Measurements from ENCODE around the gene CEMIP. TPM values are rescaled to one million over a fixed set of nuclear protein-coding genes. Genes with fewer than 3 reads are reported as not detected.

Gene CEMIP
- total and polyA plus RNA-seq, 2 of the 8 experiments (the other 6 are each of a cell fraction or from before 2014, with no cell fraction given): 0.11 to 0.60 TPM

GRCh38 chr15:80920271-80920699 is 141.1 kb downstream of the CEMIP start:
- Histone ChIP-seq H2BK120ac (replicated peaks; ENCODE audit: low read depth, low read length) (no peak overlapping the region), H3K9ac (replicated peaks in 1 of 4; ENCODE audit: extremely low read depth in 1 of 4, low read depth in 3 of 4, low read length in 3 of 4) (no peak overlapping the region), H3K4ac (replicated peaks; ENCODE audit: insufficient read length, low read depth, low read length) (no peak overlapping the region), H4K5ac (ENCODE audit: insufficient read length, low read depth, low read length) (no peak overlapping the region), H2BK12ac (ENCODE audit: low read depth, low read length) (no peak overlapping the region), H2AFZ (ENCODE audit: low read length) (no peak overlapping the region), H3K79me2 (ENCODE audit: control insufficient read depth in 1 of 2, insufficient read depth in 2 of 2, low read length in 2 of 2) (no peaks in the 10 kb centered on the region), H3K18ac (ENCODE audit: extremely low read depth, low read length) (no peak overlapping the region), H4K20me1 (replicated peaks in 1 of 2; ENCODE audit: control insufficient read depth in 1 of 2, insufficient read depth in 2 of 2, low read length in 2 of 2) (no peaks in the 10 kb centered on the region), H4K8ac (ENCODE audit: extremely low read depth, insufficient read depth, low read length) (no peak overlapping the region), H3K23ac (ENCODE audit: insufficient read length) (no peak overlapping the region), H2BK5ac (ENCODE audit: low read depth, low read length) (no peak overlapping the region), H3K4me1 (replicated peaks in 1 of 4; ENCODE audit: control insufficient read depth in 3 of 4, insufficient read depth in 4 of 4, low read length in 3 of 4) (peaks cover 0 to 3% (median 1%) of the 10 kb centered on the region in 4 experiments; a peak in 3 of 7 replicates), H2BK15ac (ENCODE audit: low read length) (no peak overlapping the region), H3K4me2 (ENCODE audit: insufficient read depth in 1 of 2, low read depth in 2 of 2, low read length in 2 of 2) (no peak overlapping the region), H3K9me3 (ENCODE audit: insufficient read depth in 2 of 2, low read depth in 1 of 2, low read length in 1 of 2) (no peaks in the 10 kb centered on the region), H3K14ac (ENCODE audit: insufficient read length) (no peak overlapping the region), H3K36me3 (ENCODE audit: control insufficient read depth in 2 of 4, insufficient read depth in 4 of 4, low read length in 3 of 4) (no peaks in the 10 kb centered on the region), H4K91ac (replicated peaks; ENCODE audit: insufficient read length, low read length) (no peak overlapping the region), H3K56ac (replicated peaks; ENCODE audit: insufficient read length, low read depth, low read length) (no peak overlapping the region), H2AK5ac (ENCODE audit: low read depth, low read length) (no peak overlapping the region), H2BK20ac (ENCODE audit: low read length) (no peak overlapping the region), H3K4me3 (ENCODE audit: extremely low read depth in 1 of 4, insufficient read depth in 2 of 4, low read depth in 3 of 4, low read length in 4 of 4) (no peak overlapping the region), H3K27me3 (replicated peaks in 1 of 4; ENCODE audit: control insufficient read depth in 3 of 4, extremely low read depth in 1 of 4, insufficient read depth in 3 of 4, low read length in 3 of 4) (no peaks in the 10 kb centered on the region; a peak in 1 of 7 replicates), H3K23me2 (ENCODE audit: low read depth, low read length) (no peaks in the 10 kb centered on the region), H3K79me1 (ENCODE audit: low read depth, low read length) (no peaks in the 10 kb centered on the region), H3K27ac (ENCODE audit: low read depth, low read length) (no peak overlapping the region)
- TF ChIP-seq TAF1 (IDR thresholded peaks at IDR 0.05; ENCODE audit: low read depth, low read length) (no peak), POLR2A (IDR thresholded peaks at IDR 0.05; ENCODE audit: control extremely low read depth in 1 of 2, low read depth in 2 of 2, low read length in 2 of 2) (no peak), SIRT6 (IDR thresholded peaks at IDR 0.05; ENCODE audit: low read length) (no peak), CBX5 (IDR thresholded peaks at IDR 0.05; ENCODE audit: low read depth, low read length) (no peak), ATF3 (IDR thresholded peaks at IDR 0.05; ENCODE audit: insufficient read depth, low read depth, low read length) (no peak), SP2 (IDR thresholded peaks at IDR 0.05; ENCODE audit: low read length) (no peak), BACH1 (IDR thresholded peaks at IDR 0.05; ENCODE audit: low read length) (no peak), TEAD4 (IDR thresholded peaks at IDR 0.05; ENCODE audit: low read depth, low read length) (no peak), USF2 (IDR thresholded peaks at IDR 0.05; ENCODE audit: low read length) (no peak), JUN (IDR thresholded peaks at IDR 0.05; ENCODE audit: low read depth, low read length) (no peak), RAD21 (IDR thresholded peaks at IDR 0.05 in 1 of 2, conservative IDR thresholded peaks at IDR 0.05 in 1 of 2; ENCODE audit: low read depth in 2 of 2, low read length in 2 of 2) (no peak)
- CTCF ChIA-PET (ENCODE audit: partially characterized antibody): interaction anchor here (0.8 to 5.0 kb wide), 7 partner anchors 8 to 1175 kb away, joined by 3 to 28 read pairs (median 4); partner anchors contain the start of gene CEMIP
- no peak for FAIRE-seq
- DNase-seq (ENCODE audit: low read depth in 1 of 2, low spot score in 2 of 2): no peak
- POLR2A ChIA-PET (ENCODE audit: partially characterized antibody): no interaction called here
- WGBS, 2 experiments (ENCODE audit: extremely low coverage in 1 of 2, insufficient coverage in 1 of 2, insufficient read length in 1 of 2, insufficient replicate concordance in 2 of 2, low coverage in 1 of 2, low lambda C conversion rate in 2 of 2, missing lambda C conversion rate in 1 of 2): 92% methylated on average over 5 of the region's 5 CpGs; no CpG with 5 or more reads in 1 of the 2 experiments
